Left ventricle myocardium superior (tissue), 1 donor: Measurements from ENCODE around the gene HOXD1. TPM values are rescaled to one million over a fixed set of nuclear protein-coding genes. Genes with fewer than 3 reads are reported as not detected.
A peak's percentile ranks its signal among the peaks of the same experiment; 100 is the strongest.

Experiments
- ATAC-seq: fragments of 200-7000 bp; cut with Tn5 transposase; one replicate; pipeline ENCODE4 v1.9.1; 2020; ENCODE audit warnings: mild to moderate bottlenecking, moderate library complexity
- DNase-seq: peaks from one replicate; pipeline ENCODE4 v3.0.0-alpha.2; 2020
- intact Hi-C: fragments of 100-400 bp; cut with micrococcal nuclease; formaldehyde crosslinking; loops from one replicate; pipeline ENCODE4 v1.11.0; 2022
- microRNA-seq: library from miRNA; unstranded; fragments of <30 nt; microRNA quantifications from one replicate; pipeline ENCODE4 v1.2.0, GENCODE V29; 2020; ENCODE audit warnings: borderline number of aligned reads
- total RNA-seq: library from RNA; stranded (reverse); fragmentation: NEBNext Ultra II Directional; extraction: Animal tissue kit (Norgen Biotek cat#: 25700); gene quantifications from one replicate; pipeline ENCODE4 v1.2.1, GENCODE V29; 2021
- donor health status: DM: no; HTN: yes; CAD: no; lungs with severe emphysema.

Gene HOXD1
- total RNA-seq, 1 donor from 2014 or later, result not detected

GRCh38 chr2:176206682-176207081 is 18.2 kb downstream of the HOXD1 start:
- intact Hi-C loops, result no loop called here
- no peak for ATAC-seq
- DNase-seq, result no peak

- intact Hi-C loops, result no loop called here
- DNase-seq (no peak), ATAC-seq (no peak)
Observed at GRCh38 chr2:176211110-176211509, 22.6 kb downstream of the HOXD1 start.

GRCh38 chr2:176212276-176212675 is 23.8 kb downstream of the HOXD1 start:
- DNase-seq (no peak), ATAC-seq (no peak)
- intact Hi-C loops, result no loop called here

- DNase-seq (no peak), ATAC-seq (no peak)
- intact Hi-C loops, result no loop called here
Observed at GRCh38 chr2:176213406-176213805, 24.9 kb downstream of the HOXD1 start.

GRCh38 chr2:176227874-176228273 is 39.4 kb downstream of the HOXD1 start:
- intact Hi-C loops, result no loop called here

GRCh38 chr2:176234156-176234555 is 45.7 kb downstream of the HOXD1 start:
- intact Hi-C loops, result no loop called here
- DNase-seq (no peak), ATAC-seq (no peak)

More at GRCh38 chr2:176227874-176228273, 39.4 kb downstream of the HOXD1 start:
- no peak for DNase-seq
- ATAC-seq, result no peak

GRCh38 chr2:176234940-176235339 is 46.5 kb downstream of the HOXD1 start:
- intact Hi-C loops, result no loop called here
- DNase-seq, result no peak
- no peak for ATAC-seq

GRCh38 chr2:176237456-176237855 is 49.0 kb downstream of the HOXD1 start:
- intact Hi-C loops, result no loop called here
- DNase-seq (no peak), ATAC-seq (no peak)

- no peak for ATAC-seq
- no peak for DNase-seq
- intact Hi-C loops, result no loop called here
Observed at GRCh38 chr2:176239031-176239430, 50.6 kb downstream of the HOXD1 start.

GRCh38 chr2:176240301-176240700 is 51.8 kb downstream of the HOXD1 start:
- ATAC-seq, result no peak
- intact Hi-C loops, result no loop called here

More at GRCh38 chr2:176240301-176240700, 51.8 kb downstream of the HOXD1 start:
- DNase-seq, result no peak

Small RNA genes lying within 50 kb of the gene (microRNA-seq; reads per million reads assigned to microRNA genes)
- 1,703 reads per million, percentile 83 among the genes with 10 or more reads in this experiment for gene MIR10B

Other genes starting within 250 kb of the HOXD1 start
- 37.2 TPM for gene LNPK, start 186.4 kb upstream of the HOXD1 start, total RNA-seq
- gene EVX2, start 104.7 kb upstream of the HOXD1 start, total RNA-seq, result not detected
- not detected for gene HOXD13, start 95.9 kb upstream of the HOXD1 start, total RNA-seq
- not detected for gene HOXD12, start 88.9 kb upstream of the HOXD1 start, total RNA-seq
- not detected for gene HOXD11, start 81.4 kb upstream of the HOXD1 start, total RNA-seq
- not detected for gene HOXD10, start 71.9 kb upstream of the HOXD1 start, total RNA-seq
- gene HOXD9, start 65.9 kb upstream of the HOXD1 start, total RNA-seq, result not detected
- gene HOXD8, start 59.0 kb upstream of the HOXD1 start, total RNA-seq, result 0.92 TPM
- 0.22 TPM for gene HOXD4, start 37.1 kb upstream of the HOXD1 start, total RNA-seq
- 0.27 TPM for gene HOXD3, start 31.4 kb upstream of the HOXD1 start, total RNA-seq
- gene MTX2, start 80.8 kb downstream of the HOXD1 start, total RNA-seq, result 55.4 TPM